Measurements from ENCODE around the gene GFOD2.
A peak's percentile ranks its signal among the peaks of the same experiment; 100 is the strongest.

The GFOD2 gene

DNA sequence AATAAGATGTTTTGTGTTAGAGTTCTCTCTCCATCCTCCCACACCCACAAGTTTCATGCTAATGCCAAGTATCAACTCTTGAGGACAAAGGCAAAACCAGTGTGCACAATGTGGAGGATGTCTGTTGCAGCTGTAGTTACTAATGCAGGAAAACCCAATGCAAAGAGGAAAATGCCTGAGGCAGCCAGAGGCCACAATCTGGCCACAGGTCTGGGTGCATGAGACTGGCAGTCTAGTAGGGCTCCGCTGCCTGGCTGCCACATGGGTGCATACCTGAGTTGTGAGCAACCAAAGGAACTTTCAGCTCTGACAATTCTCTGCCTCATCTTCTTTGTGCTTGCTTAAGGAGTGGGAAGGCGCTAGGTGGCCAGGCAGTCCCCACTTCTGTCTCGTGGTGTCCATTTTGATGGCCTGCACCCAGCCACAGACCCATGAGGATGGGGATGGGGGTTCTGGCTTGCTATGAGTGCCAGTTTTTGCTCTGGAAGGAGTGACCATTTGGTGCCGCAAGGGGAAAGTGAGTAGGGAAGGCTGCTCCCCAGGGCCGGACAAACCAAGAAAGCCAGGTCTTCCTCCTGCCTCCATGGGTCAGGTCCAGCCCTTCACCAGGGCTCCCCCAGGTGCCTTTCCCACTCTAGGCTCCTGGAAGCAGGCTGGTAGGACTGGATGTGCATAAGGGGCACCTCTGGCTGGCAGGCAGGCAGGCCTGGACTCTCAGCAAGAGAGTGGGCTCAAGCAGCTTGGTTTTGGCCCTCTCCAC lies 4.2 kb upstream of the GFOD2 start:
- no peak overlapping the region for H3K4me3 ChIP-seq (IDR thresholded peaks at IDR 0.05; ENCODE audit: insufficient read depth, low read depth, low read length)
- TF ChIP-seq, protein P1, sequence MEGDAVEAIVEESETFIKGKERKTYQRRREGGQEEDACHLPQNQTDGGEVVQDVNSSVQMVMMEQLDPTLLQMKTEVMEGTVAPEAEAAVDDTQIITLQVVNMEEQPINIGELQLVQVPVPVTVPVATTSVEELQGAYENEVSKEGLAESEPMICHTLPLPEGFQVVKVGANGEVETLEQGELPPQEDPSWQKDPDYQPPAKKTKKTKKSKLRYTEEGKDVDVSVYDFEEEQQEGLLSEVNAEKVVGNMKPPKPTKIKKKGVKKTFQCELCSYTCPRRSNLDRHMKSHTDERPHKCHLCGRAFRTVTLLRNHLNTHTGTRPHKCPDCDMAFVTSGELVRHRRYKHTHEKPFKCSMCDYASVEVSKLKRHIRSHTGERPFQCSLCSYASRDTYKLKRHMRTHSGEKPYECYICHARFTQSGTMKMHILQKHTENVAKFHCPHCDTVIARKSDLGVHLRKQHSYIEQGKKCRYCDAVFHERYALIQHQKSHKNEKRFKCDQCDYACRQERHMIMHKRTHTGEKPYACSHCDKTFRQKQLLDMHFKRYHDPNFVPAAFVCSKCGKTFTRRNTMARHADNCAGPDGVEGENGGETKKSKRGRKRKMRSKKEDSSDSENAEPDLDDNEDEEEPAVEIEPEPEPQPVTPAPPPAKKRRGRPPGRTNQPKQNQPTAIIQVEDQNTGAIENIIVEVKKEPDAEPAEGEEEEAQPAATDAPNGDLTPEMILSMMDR (conservative IDR thresholded peaks at IDR 0.05; ENCODE audit: low read depth, low read length) = no peak
- no peak overlapping the region for H3K4me2 ChIP-seq
- peaks cover 4% of the 10 kb centered on the region; the same call in 1 of the 2 replicates for H3K79me2 ChIP-seq (ENCODE audit: insufficient read depth, low read depth)
- no peaks in the 10 kb centered on the region for H3K36me3 ChIP-seq (ENCODE audit: insufficient read depth)
- H3K4me1 ChIP-seq (ENCODE audit: low read depth, poor library complexity, severe bottlenecking) = peaks cover 4% of the 10 kb centered on the region
- H3K27ac ChIP-seq = no peak overlapping the region
- no peak overlapping the region for H3K9ac ChIP-seq
- H4K20me1 ChIP-seq (ENCODE audit: insufficient read depth) = no peaks in the 10 kb centered on the region
- no peaks in the 10 kb centered on the region for H3K27me3 ChIP-seq (ENCODE audit: insufficient read depth, low read depth)
- no peak overlapping the region for H2AFZ ChIP-seq (ENCODE audit: low read depth)

DNA sequence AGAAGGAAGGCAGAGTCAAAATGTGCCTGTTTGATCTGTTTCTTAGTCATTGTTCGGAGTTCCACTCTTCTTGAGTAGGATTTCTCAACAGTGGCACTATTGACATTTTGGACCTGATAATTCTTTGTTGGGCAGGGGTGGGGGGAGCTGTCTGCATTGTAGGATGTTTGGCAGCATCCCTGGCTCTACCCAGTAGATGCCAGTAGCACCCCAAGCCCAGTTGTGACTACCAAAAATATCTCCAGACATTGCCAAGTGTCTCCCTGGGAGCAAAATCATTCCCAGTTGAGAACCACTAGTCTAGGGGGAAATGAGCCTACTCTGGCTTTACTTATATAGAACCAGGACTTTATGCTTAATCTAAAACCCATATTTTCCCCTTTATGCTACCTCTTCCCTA lies 1.1 kb upstream of the GFOD2 start:
- H4K20me1 ChIP-seq (ENCODE audit: insufficient read depth) = no peaks in the 10 kb centered on the region
- H2AFZ ChIP-seq (ENCODE audit: low read depth) = peak overlapping the region; percentile 88; the same call in 1 of the 2 replicates
- peaks cover 14% of the 10 kb centered on the region; the same call in 1 of the 2 replicates for H3K79me2 ChIP-seq (ENCODE audit: insufficient read depth, low read depth)
- no peak overlapping the region for H3K4me3 ChIP-seq (IDR thresholded peaks at IDR 0.05; ENCODE audit: insufficient read depth, low read depth, low read length)
- H3K9ac ChIP-seq = no peak overlapping the region
- TF ChIP-seq, protein P1 (conservative IDR thresholded peaks at IDR 0.05; ENCODE audit: low read depth, low read length) = no peak
- H3K36me3 ChIP-seq (ENCODE audit: insufficient read depth) = no peaks in the 10 kb centered on the region
- H3K27ac ChIP-seq = no peak overlapping the region
- H3K27me3 ChIP-seq (ENCODE audit: insufficient read depth, low read depth) = no peaks in the 10 kb centered on the region
- H3K4me2 ChIP-seq = peak overlapping the region; percentile 80
- peaks cover 15% of the 10 kb centered on the region for H3K4me1 ChIP-seq (ENCODE audit: low read depth, poor library complexity, severe bottlenecking)

DNA sequence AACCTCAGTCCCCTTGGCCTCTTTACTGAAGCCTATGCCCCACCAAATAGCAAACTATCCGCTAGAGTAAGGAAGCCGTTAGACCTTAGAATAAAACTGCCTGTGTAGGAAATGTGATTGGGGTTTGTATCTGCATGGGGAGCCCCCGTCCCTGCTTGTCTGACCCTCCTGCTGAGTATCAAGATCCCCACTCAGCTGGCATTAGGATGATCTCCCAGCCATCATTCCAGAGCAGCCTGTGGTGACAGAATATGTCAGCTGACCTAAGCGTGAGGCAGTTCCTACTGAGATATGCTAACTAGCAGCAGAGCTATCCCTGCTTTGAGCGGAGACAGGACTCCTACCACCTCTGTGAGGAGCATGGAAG lies 645 bp upstream of the GFOD2 start:
- no peaks in the 10 kb centered on the region for H4K20me1 ChIP-seq (ENCODE audit: insufficient read depth)
- no peak overlapping the region for H3K4me3 ChIP-seq (IDR thresholded peaks at IDR 0.05; ENCODE audit: insufficient read depth, low read depth, low read length)
- H3K4me1 ChIP-seq (ENCODE audit: low read depth, poor library complexity, severe bottlenecking) = peaks cover 15% of the 10 kb centered on the region
- H3K36me3 ChIP-seq (ENCODE audit: insufficient read depth) = no peaks in the 10 kb centered on the region
- H2AFZ ChIP-seq (ENCODE audit: low read depth) = peak overlapping the region; percentile 88
- peak overlapping the region; percentile 80 for H3K4me2 ChIP-seq
- peak overlapping the region; percentile 69 for H3K9ac ChIP-seq
- H3K79me2 ChIP-seq (ENCODE audit: insufficient read depth, low read depth) = peaks cover 19% of the 10 kb centered on the region; the same call in 1 of the 2 replicates
- no peaks in the 10 kb centered on the region for H3K27me3 ChIP-seq (ENCODE audit: insufficient read depth, low read depth)
- TF ChIP-seq, protein P1 (conservative IDR thresholded peaks at IDR 0.05; ENCODE audit: low read depth, low read length) = no peak
- peak overlapping the region; percentile 42 for H3K27ac ChIP-seq

DNA sequence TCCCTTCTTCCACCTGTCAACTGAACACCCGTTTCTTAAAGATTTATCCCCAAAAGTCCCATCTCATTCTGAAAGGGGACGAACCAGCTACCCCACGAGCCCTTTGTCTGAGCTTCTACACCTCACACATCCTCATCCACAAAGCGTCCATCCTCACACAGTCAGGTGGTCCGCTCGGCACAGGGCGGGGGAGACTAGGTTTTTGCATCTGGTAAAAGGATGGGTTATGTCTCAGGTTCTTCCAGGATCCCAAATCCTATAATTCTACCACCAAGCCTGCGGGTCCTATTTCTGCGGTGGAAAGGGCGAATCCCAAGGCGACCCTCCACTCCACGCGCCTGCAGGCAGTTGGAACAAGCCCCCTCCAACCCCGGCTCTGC lies 458 bp downstream of the GFOD2 start:
- TF ChIP-seq, protein P1 (conservative IDR thresholded peaks at IDR 0.05; ENCODE audit: low read depth, low read length) = no peak
- peaks cover 27% of the 10 kb centered on the region; the same call in 1 of the 2 replicates for H3K79me2 ChIP-seq (ENCODE audit: insufficient read depth, low read depth)

More for the DNA sequence above, 458 bp downstream of the GFOD2 start:
- no peak overlapping the region for H3K27ac ChIP-seq
- H3K9ac ChIP-seq = peak overlapping the region; percentile 69; the same call in 1 of the 2 replicates
- H3K4me3 ChIP-seq (IDR thresholded peaks at IDR 0.05; ENCODE audit: insufficient read depth, low read depth, low read length) = no peak overlapping the region
- peak overlapping the region; percentile 88 for H2AFZ ChIP-seq (ENCODE audit: low read depth)
- H3K4me1 ChIP-seq (ENCODE audit: low read depth, poor library complexity, severe bottlenecking) = peaks cover 15% of the 10 kb centered on the region
- peak overlapping the region; percentile 81 for H3K4me2 ChIP-seq
- no peaks in the 10 kb centered on the region for H4K20me1 ChIP-seq (ENCODE audit: insufficient read depth)
- no peaks in the 10 kb centered on the region for H3K27me3 ChIP-seq (ENCODE audit: insufficient read depth, low read depth)
- no peaks in the 10 kb centered on the region for H3K36me3 ChIP-seq (ENCODE audit: insufficient read depth)

Data from KMS-11 (cell line).